Esophagus muscularis mucosa (tissue), 4 donors: ENCODE data around the gene DAPK3. TPM values are rescaled to one million over a fixed set of nuclear protein-coding genes. Genes with fewer than 3 reads are reported as not detected.
"Not testable (repeated sequence)": the region's sequence is repeated elsewhere in the genome, so short reads cannot be mapped to it uniquely, and the experiment has no call there.

Experiments used
- DNase-seq: peaks from one replicate; pipeline ENCODE4 v3.0.0-alpha.2; 2017; ENCODE audit errors: extremely low spot score
- H3K27ac ChIP-seq, 4 donors: fragments of 200-600 bp; sonication (generic); replicated peaks in 1 of 4; 1 replicate in 3 of 4; 2 replicates in 1 of 4; pipeline ENCODE4 v1.5.1; 2016 to 2019; ENCODE audit warnings: mild to moderate bottlenecking in 1 of 4
- H3K27me3 ChIP-seq, 4 donors: fragments of 200-600 bp; sonication (generic); one replicate each; pipeline versions ENCODE4 v1.5.1 to v1.6.0; 2016 to 2019
- H3K36me3 ChIP-seq, 4 donors: fragments of 200-600 bp; sonication (generic); one replicate each; pipeline ENCODE4 v1.5.1; 2016 to 2019
- H3K4me1 ChIP-seq, 4 donors: fragments of 200-600 bp; sonication (generic); one replicate each; pipeline ENCODE4 v1.5.1; 2016 to 2019
- H3K4me3 ChIP-seq, 4 donors: fragments of 200-600 bp; sonication (generic); 1 replicate in 2 of 4; 2 replicates in 2 of 4; pipeline ENCODE4 v1.5.1; 2016 to 2019; ENCODE audit warnings: mild to moderate bottlenecking in 4 of 4, moderate library complexity in 1 of 4
- H3K9me3 ChIP-seq, 4 donors: fragments of 200-600 bp; sonication (generic); 1 replicate in 3 of 4; 2 replicates in 1 of 4; pipeline ENCODE4 v1.5.1; 2016 to 2019
- EP300 ChIP-seq: sonication (generic); formaldehyde crosslinking; IDR thresholded peaks from one replicate; pipeline ENCODE4 v1.6.1; 2017; ENCODE audit warnings: antibody characterized with exemption
- POLR2A ChIP-seq: fragments of 450-650 bp; IDR thresholded peaks from one replicate; pipeline ENCODE4 v1.6.1; 2017; ENCODE audit warnings: antibody characterized with exemption, moderate library complexity, mild to moderate bottlenecking, low read depth
- POLR2AphosphoS5 ChIP-seq, 2 donors: sonication (generic); formaldehyde crosslinking; IDR thresholded peaks; one replicate each; pipeline ENCODE4 v1.6.1; 2017; ENCODE audit warnings: antibody characterized with exemption in 2 of 2
- WGBS: methylation state at CpG from one replicate; pipeline ENCODE4 v1.1.5; 2018; 5-methylcytosine and 5-hydroxymethylcytosine counted together
- intact Hi-C: fragments of 100-400 bp; cut with DNase I; formaldehyde crosslinking; loops from one replicate; pipeline ENCODE4 v1.15.1; 2023
- total RNA-seq, 4 donors: library from RNA; depleted of rRNA; stranded (reverse); fragments of >200 nt; gene quantifications; one replicate each; pipeline versions ENCODE4 v1.1.0 to v1.2.1, GENCODE V29; 2016
- TF ChIP-seq, protein P1 (sequence below), 3 experiments: fragments of 200-600 bp in 2 of 3; fragments of 450-650 bp in 1 of 3; sonication (generic) in 2 of 3; IDR thresholded peaks; one replicate each; pipeline ENCODE4 v1.5.1; 2017 to 2019; ENCODE audit warnings: antibody characterized with exemption in 3 of 3, mild to moderate bottlenecking in 2 of 3, moderate library complexity in 1 of 3

Gene DAPK3
- total RNA-seq, 4 donors from 2014 or later = 140 to 226 (median 212) TPM

GRCh38 chr19:3970313-3970807, 539 bp downstream of the DAPK3 start:
- 0% methylated on average over 22 of the region's 22 CpGs for WGBS
- H3K9me3 ChIP-seq = no peaks in the 10 kb centered on the region
- DNase-seq = no peak
- H3K4me3 ChIP-seq = peak overlapping the region; percentile 88 to 100 (median 98)
- intact Hi-C loops = loop anchor here (10.0 kb wide), 1 partner anchor 206 kb away; the partner anchor contains the start of genes APBA3 and MRPL54
- peaks cover 45 to 56% (median 53%) of the 10 kb centered on the region in 4 donors for H3K4me1 ChIP-seq
- peak overlapping the region; percentile 99 to 100 (median 100) for H3K27ac ChIP-seq
- peaks cover 6 to 39% (median 33%) of the 10 kb centered on the region in 4 donors for H3K36me3 ChIP-seq
- H3K27me3 ChIP-seq = no peaks in the 10 kb centered on the region
- TF ChIP-seq, protein P1, sequence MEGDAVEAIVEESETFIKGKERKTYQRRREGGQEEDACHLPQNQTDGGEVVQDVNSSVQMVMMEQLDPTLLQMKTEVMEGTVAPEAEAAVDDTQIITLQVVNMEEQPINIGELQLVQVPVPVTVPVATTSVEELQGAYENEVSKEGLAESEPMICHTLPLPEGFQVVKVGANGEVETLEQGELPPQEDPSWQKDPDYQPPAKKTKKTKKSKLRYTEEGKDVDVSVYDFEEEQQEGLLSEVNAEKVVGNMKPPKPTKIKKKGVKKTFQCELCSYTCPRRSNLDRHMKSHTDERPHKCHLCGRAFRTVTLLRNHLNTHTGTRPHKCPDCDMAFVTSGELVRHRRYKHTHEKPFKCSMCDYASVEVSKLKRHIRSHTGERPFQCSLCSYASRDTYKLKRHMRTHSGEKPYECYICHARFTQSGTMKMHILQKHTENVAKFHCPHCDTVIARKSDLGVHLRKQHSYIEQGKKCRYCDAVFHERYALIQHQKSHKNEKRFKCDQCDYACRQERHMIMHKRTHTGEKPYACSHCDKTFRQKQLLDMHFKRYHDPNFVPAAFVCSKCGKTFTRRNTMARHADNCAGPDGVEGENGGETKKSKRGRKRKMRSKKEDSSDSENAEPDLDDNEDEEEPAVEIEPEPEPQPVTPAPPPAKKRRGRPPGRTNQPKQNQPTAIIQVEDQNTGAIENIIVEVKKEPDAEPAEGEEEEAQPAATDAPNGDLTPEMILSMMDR (IDR thresholded peaks at IDR 0.05) = no peak
- TF ChIP-seq POLR2A (no peak), EP300 (no peak), POLR2AphosphoS5 (IDR thresholded peaks at IDR 0.05) (no peak)

- H3K9me3 ChIP-seq = no peaks in the 10 kb centered on the region
- no peak for DNase-seq
- 11% methylated on average over 23 of the region's 23 CpGs for WGBS
- H3K27ac ChIP-seq = peak overlapping the region; percentile 99 to 100 (median 100)
- H3K4me1 ChIP-seq = peaks cover 50 to 63% (median 60%) of the 10 kb centered on the region in 4 donors
- H3K27me3 ChIP-seq = no peaks in the 10 kb centered on the region
- intact Hi-C loops = loop anchor here (10.0 kb wide), 1 partner anchor 205 kb away; the partner anchor contains the start of genes APBA3 and MRPL54
- TF ChIP-seq EP300 = no peak
- TF ChIP-seq POLR2AphosphoS5 (IDR thresholded peaks at IDR 0.05) = peak; percentile 61 to 88
- TF ChIP-seq POLR2A = peak; percentile 42
- TF ChIP-seq, protein P1 (IDR thresholded peaks at IDR 0.05) = peak in 2 of 3 experiments; percentile 13 to 19
- H3K4me3 ChIP-seq = peak overlapping the region; percentile 88 to 100 (median 98)
- peaks cover 7 to 41% (median 35%) of the 10 kb centered on the region in 4 donors for H3K36me3 ChIP-seq
These were observed 1.2 kb downstream of the DAPK3 start for GRCh38 chr19:3969435-3970312.

DNA sequence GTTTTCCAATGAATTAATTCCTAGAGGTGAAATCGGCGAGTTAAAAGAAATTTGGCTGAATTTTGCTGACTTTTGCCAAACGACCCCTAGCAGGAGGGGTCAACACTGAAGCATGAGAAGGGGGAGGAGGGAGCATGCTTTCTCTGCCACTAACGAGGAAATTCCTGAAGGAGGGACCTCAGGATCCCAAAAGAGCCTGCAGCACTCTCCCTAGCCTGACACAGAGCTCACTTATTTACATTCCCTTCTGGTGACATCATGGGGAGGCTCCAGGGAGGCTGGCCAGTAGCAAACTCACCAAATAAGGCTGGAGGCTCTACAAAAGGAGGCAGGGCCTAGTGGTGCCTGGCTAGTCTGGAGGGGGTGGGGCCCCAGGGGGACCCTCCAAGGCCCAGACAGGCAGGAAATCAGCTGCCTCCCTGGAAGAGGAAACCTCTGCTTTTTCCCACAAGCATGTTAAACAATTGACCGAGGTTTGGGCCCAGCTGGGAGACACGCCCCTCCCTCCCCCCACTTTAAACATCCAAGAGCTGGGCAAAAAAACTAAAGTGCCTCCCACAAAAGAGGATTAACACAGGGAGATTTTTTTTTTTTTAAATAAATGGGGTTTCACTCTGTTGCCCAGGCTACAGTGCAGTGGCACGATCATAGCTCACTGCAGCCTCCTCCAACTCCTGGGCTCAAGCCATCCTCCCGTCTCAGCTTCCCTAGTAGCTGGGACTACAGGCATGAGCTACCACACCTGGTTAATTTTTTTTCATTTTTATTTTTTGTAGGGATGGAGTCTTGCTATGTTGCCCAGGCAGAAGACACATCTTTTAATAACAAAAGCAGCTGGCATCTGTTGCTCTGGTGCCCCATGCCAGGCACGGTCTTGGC, 2.1 kb downstream of the DAPK3 start:
- peak overlapping the region; percentile 99 to 100 (median 100) for H3K27ac ChIP-seq
- TF ChIP-seq, protein P1 (IDR thresholded peaks at IDR 0.05) = no peak
- TF ChIP-seq EP300 (peak; percentile 60), POLR2A (no peak), POLR2AphosphoS5 (IDR thresholded peaks at IDR 0.05) (peak; percentile 90 to 96)
- H3K4me3 ChIP-seq = peak overlapping the region; percentile 88 to 100 (median 98)
- H3K9me3 ChIP-seq = no peaks in the 10 kb centered on the region
- DNase-seq = peak; percentile 96
- no peaks in the 10 kb centered on the region for H3K27me3 ChIP-seq
- intact Hi-C loops = no loop called here
- H3K36me3 ChIP-seq = peaks cover 16 to 50% (median 44%) of the 10 kb centered on the region in 4 donors
- WGBS = 30% methylated on average over 9 of the region's 9 CpGs
- peaks cover 52 to 69% (median 64%) of the 10 kb centered on the region in 4 donors for H3K4me1 ChIP-seq

- 83% methylated on average over 12 of the region's 12 CpGs for WGBS
- H3K27ac ChIP-seq = peak overlapping the region; percentile 99 to 100 (median 100)
- intact Hi-C loops, H3K27me3 ChIP-seq, H3K9me3 ChIP-seq, DNase-seq: not testable (repeated sequence)
- peaks cover 24 to 58% (median 52%) of the 10 kb centered on the region in 4 donors for H3K36me3 ChIP-seq
- peak overlapping the region; percentile 24 to 99 (median 34) for H3K4me3 ChIP-seq
- H3K4me1 ChIP-seq = peaks cover 52 to 69% (median 64%) of the 10 kb centered on the region in 4 donors
These were observed 2.9 kb downstream of the DAPK3 start for GRCh38 chr19:3967983-3968382.
